ENCODE data around the gene GNRH2.
"Not testable (repeated sequence)": the region's sequence is repeated elsewhere in the genome, so short reads cannot be mapped to it uniquely, and the experiment has no call there.

GNRH2 gene, protein sequence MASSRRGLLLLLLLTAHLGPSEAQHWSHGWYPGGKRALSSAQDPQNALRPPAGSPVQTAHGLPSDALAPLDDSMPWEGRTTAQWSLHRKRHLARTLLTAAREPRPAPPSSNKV

DNA sequence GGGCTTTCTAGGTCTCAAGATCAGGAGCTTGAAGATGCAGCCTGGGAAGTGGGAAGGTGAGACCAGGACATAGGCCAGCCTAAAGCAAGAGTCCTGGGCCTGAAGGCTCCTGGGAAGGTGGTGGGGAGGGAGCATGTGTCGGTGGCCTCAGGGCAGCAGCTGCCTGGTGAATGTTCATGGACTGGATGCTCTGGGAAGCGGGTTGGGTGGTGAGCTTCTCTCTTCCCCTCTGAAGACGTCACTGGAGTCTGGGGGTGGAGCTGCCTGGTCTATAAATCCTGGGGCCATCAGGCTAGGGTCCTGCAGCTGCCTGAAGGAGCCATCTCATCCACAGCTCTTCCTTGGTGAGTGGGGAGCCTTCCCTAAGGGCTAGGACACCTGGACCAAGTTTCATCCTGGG lies at the start of gene GNRH2:
TSS of gene GNRH2 (plus strand) at position 301 of the 400 bp plus-strand sequence. CDS start 793 bp downstream, outside the sequence.
- DNase-seq (ENCODE audit: low read depth, low spot score), result no peak

DNA sequence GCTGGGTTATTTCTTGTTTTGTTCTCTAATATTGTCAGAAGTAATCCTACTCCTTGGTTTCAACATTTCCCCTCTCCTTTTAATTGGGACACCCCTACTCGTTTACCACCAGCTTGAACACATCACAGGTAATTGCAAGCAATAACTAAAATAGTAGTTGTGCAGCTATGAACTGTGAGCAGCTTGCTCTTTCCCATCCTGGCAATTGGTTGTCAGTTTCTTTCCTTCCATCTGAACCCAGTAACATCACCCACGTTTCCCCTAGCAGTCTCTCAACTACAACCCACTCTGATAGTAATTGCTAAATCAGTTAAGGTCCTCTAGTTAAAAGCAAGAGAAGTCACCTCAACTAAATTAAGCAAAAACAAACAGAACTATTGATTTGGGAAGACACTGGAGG lies 47.6 kb upstream of the GNRH2 start:
- no peak for DNase-seq (ENCODE audit: low read depth, low spot score)

DNA sequence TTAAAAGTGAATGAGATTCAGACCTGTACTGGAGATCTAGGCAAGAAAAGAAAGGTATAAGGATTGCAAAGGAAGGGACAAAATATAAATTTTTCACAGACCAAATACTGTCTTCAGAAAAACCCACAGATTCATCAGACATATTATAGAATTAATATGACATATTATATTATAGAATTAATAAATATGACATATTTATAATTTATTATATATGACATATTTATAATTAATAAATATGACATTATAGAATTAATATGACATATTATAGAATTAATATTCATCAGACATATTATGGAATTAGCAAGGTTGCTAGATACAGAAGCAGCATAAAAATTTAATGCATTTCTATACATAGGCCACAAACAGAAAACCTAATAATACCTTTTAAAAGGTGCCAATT lies 44.7 kb upstream of the GNRH2 start:
- DNase-seq (ENCODE audit: low read depth, low spot score), result no peak

DNA sequence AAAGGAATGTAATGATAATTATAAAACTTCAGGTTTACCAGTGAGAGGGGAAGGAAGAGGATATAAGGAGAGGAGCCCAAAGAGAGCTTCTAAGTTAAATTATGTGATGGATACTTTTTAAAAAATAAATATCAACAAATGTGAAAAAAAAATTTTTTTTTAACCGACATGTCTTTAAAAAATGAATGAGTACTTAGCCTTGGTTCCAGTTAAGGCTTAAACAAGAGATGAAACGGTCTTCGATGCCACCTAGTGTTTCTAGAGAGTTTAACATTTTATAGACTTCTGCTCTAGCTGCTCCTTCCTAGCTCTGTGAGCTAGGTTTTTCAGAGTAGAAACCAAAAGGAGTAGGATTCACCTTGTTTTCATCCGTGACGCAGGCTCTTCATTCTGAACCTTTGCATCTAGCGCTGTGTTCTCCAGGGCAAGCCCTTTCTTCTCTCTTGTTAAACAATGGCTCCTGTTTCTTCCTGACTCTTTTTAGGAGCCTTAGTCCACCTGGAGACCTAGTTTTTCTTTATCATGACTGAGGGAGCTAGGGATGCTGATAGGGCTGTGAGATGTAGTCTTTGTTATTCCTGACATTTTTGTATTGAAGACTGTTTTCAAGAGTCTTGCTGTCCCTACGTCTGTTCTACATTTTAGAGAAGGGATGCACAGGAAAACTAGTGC lies 42.4 kb upstream of the GNRH2 start:
- no peak for DNase-seq (ENCODE audit: low read depth, low spot score)

DNA sequence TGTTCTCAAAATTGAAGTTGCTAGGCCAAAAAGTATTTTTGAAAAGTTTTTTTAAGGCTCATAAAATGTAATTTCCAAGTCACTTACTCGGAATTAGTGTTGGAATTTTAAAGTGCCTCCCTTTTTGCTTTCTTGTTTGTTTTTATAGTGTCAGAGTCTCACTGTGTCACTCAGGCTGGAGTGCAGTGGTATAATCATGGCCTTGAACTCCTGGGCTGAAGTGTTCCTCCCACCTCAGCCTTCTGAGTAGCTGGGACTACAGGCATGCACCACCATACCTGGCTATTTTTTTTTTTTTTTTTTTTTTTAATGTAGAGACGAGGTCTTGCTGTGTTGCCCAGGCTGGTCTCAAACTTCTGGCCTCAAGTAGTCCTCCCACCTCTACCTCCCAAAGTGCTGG lies 40.0 kb upstream of the GNRH2 start:
- no peak for DNase-seq (ENCODE audit: low read depth, low spot score)

DNA sequence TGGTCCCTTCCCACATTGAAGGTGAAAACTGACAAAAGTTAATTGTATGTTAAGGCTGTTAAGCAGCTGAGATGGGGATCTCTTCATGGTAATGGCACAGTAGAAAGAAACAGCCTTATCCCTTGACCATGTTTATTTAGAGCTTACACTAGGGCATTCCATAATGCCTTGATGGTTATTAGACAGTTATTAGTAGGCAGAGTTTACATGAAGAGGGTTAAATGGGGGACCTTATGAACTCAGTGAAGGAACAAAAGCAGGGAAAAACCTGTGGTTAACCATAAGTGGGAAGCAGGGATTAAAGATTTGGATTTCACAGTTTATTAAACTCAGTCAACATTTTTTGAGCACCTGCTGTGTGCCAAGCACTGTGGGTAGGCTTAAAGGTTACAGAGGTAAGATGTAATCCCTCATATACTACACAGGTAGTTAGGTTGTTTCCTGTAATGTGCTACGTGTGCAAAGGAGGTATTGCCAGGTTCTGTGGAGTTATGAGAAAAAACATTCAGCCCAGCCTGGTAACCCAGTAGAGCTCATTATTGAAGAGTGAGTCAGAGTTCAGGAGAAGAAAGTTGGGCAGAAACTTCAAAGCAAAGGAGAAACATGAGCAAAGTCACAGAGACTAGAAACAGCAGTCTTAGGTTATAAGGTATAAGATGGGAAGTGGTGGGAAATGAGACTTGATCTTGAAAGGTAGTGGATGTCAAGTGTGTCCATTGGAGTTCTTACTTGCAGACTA lies 32.3 kb upstream of the GNRH2 start:
- DNase-seq (ENCODE audit: low read depth, low spot score), result no peak

DNA sequence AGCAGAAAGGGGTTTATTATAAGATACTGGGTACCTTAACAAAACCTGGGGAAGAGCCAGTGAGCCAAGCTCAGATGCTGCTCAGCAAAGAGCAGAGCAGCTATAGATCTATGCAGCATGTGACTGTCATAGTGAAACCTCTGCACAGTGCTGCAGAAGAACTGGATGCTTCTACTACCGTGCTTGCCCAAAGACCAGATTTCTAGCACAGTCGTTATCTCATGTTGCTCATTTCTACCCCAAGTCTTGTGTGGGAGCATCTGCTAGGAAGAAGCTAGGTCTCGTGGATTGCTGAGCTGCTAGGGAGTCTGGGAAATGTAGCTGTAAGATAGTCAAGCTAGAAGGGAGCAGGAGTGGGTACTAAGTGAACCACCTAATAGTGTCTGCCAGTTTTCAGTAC lies 31.7 kb upstream of the GNRH2 start:
- no peak for DNase-seq (ENCODE audit: low read depth, low spot score)

DNA sequence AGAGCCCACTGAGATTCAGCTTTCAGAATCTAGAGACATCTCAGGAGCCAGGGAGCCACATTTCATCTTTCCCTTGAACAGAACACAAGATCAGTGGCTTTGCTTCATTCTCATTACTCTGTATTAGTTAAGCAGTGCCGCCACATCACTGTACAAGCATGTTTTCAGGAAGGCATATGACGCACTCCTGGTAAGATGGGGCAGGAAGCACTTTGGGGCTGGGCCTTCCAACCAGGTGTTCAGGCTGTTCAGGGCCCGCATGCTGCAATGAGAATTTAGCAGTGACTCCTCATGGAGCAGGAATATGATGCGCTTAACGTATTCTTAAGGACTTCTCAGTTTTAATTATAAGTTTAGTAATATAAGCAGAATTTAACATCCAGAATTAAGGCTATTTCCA lies 29.7 kb upstream of the GNRH2 start:
- no peak for DNase-seq (ENCODE audit: low read depth, low spot score)

DNA sequence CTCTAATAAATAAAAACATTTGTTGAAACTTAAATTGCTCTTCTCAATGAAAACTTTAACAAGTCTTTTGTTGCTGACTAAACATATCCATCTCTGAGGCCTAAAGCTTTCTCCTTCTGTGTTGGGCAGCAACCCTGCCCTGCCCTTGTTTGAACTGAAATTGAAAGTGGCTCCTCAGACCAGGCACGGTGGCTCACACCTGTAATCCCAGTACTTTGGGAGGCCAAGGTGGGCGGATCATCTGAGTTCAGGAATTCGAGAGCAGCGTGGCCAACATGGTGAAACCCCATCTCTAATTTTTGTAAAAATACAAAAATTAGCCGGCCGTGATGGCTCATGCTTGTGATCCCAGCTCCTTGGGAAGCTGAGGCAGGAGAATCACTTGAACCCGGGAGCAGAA lies 29.2 kb upstream of the GNRH2 start:
- DNase-seq (ENCODE audit: low read depth, low spot score), result no peak

DNA sequence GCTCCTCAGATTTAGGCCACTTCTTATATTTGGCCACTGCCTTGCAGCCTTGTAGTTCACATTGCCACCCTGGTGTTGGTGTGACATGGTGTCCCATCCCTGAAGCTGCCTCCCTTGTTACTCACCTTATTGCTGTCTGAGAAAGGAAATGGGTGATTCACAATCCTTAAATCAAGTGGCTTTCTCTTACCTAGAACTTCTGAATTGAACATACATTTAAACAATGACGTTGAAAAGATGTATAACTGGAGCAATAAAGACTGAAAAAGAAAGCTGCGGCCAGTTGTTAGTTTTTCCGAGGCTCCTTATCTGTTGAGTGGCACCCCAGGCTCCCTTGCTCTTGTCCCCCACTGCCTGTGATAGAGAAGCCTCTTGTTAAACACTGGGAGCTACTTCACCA lies 28.8 kb upstream of the GNRH2 start:
- DNase-seq (ENCODE audit: low read depth, low spot score), result no peak

DNA sequence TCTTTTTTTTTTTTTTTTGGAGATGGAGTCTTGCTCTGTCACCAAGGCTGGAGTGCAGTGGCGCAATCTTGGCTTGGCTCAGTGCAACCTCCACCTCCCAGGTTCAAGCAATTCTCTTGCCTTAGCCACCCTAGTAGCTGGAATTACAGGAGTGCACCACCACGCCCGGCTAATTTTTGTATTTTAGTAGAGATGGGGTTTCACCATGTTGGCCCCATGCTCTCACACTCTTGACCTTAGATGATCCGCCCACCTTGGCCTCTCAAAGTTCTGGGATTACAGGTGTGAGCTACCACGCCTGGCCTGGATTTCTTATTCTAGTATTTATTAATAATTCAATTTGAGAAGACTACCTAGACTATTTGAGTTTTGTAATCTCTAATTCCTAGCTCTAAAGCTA lies 28.1 kb upstream of the GNRH2 start:
- not testable (repeated sequence) for DNase-seq (ENCODE audit: low read depth, low spot score)

DNA sequence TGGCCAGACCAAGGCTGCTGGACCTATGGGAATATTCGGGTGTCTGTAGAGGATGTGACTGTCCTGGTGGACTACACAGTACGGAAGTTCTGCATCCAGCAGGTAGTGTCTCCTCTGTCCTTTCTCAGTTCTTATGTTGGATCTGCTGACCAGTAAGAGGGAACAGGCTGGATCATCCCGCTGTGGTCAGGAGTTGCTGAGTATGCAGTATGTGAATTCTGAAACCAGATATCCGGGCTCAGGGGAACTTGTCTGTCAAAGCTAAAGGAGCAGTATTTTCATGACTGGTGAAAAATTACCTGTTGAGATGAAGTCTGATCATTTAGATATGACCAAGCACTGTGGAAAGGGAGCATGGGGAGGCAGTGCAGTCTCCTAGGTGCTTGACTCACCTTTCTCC lies 22.1 kb upstream of the GNRH2 start:
- DNase-seq (ENCODE audit: low read depth, low spot score), result no peak

DNA sequence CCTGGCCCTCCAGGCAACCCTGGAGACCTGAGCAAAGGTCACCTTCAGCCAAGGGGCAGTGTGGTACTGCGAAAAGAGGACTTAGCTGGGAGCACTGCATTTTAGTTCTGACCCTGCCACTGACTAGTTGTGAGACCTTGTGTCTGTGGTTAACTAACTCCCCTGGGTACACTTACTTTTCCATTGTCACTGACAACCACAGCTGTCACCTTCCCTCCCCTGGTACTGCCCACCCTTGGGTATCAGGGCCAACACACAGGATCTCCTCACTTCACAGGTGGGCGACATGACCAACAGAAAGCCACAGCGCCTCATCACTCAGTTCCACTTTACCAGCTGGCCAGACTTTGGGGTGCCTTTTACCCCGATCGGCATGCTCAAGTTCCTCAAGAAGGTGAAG lies 21.6 kb upstream of the GNRH2 start:
- DNase-seq (ENCODE audit: low read depth, low spot score), result no peak

DNA sequence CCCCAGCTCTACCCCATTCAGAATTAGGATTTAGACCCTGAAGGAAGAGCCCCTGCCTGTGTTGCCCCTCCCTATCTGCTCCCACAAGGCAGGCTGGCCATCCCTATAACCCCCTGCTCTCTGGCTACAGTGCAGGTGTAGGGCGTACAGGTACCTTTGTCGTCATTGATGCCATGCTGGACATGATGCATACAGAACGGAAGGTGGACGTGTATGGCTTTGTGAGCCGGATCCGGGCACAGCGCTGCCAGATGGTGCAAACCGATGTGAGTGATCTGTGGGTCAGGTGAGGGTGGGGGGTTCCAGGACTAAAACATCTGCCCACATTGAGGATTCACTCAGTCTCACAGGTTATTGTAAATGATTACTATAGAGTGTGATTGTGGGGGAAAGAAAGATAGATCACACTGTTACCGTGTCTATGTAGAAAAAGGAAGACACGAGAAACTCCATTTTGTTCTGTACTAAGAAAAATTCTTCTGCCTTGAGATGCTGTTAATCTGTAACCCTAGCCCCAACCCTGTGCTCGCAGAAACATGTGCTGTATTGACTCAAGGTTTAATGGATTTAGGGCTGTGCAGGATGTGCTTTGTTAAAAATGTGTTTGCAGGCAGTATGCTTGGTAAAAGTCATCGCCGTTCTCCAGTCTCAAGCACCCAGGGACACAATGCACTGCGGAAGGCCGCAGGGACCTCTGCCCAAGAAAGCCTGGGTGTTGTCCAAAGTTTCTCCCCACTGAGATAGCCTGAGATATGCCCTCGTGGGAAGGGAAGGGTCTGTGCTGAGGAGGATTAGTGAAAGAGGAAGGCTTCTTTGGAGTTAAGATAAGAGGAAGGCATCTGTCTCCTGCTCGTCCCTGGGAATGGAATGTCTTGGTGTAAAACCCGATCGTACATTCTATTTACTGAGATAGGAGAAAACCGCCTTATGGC lies 20.6 kb upstream of the GNRH2 start:
- not testable (repeated sequence) for DNase-seq (ENCODE audit: low read depth, low spot score)

DNA sequence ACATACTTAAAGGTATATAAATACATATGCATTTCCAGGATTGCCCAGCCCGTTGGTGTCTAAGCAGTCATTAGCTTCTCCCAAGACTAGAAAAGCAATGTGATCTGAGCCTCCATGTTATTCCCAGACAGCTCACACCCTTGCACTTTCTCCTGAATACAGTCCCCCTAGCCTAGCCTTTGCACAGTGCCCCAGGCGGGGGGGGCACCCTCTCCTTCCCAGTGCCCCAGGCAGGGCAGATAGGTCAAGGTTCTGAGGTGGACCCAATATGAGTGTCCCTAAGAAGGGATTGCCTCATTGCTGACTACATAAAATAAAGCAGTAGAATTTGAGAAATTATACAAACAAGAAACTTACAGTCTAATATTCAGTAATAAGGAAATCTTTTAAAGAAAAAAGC lies 15.4 kb upstream of the GNRH2 start:
- no peak for DNase-seq (ENCODE audit: low read depth, low spot score)

DNA sequence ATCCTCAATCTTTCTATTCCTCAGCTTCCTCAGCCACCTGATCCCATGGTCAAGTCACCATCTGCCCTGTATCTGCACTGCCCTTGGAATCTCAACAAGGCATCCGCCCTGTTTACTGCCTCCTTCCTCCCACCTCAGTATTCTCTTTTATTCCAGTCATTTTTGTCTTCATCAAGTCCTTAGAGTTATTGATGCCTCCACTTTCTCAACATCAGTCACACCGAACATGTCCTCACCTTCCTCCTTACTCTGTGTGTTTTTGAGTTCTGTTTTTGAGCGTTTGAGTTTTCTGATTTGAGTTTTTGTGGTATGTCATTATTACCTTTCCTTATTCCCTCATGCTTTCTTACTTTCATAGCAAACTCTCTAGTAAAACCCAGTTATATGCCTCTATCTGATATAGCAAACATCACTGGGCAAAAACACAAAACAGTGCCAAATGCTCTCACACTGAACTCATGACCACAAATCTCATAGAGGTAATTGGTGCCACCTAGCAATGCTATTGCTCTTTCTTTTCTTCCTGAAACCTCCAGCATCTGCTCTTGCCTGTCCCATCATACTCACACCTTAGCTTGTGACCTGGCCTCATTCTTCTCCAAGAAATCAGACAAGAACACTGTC lies 11.8 kb upstream of the GNRH2 start:
- DNase-seq (ENCODE audit: low read depth, low spot score), result no peak

DNA sequence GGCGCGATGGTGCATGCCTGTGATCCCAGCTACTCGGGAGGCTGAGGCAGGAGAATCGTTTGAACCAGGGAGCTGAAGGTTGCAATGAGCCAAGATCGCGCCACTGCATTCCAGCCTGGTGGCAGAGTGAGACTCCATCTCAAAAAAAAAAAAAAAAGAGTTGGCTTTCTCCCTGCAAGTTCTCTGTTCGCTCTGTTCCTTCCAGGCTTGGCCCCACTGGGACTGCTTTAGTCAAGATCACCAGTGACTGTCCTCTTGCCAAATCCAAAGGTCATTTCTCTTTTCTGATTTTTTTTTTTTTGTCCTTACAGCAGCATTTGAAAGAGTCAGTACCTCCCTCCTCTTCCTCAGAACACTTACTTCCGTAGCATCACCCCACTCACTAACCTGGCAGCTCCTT lies 10.8 kb upstream of the GNRH2 start:
- DNase-seq (ENCODE audit: low read depth, low spot score), result no peak

DNA sequence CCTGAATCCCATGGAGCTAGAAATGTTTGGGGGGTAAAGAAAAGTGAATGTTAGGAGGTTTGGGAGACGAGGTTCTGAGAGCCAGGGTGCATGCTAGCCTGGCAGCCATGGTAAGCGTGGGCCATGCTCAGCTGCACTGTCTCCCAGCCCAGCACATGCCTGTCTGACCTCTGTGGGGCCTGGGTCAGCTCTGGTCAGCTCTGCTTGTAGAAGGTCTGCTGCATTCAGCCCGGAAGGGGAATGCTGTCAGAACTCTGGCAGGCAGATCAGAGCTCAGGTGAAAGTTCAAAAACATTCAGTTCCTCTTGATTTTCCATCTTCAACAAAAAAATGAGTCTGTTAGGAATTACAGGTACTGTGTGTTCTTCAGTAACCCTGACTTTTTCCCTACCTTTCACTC lies 5.8 kb upstream of the GNRH2 start:
- no peak for DNase-seq (ENCODE audit: low read depth, low spot score)

DNA sequence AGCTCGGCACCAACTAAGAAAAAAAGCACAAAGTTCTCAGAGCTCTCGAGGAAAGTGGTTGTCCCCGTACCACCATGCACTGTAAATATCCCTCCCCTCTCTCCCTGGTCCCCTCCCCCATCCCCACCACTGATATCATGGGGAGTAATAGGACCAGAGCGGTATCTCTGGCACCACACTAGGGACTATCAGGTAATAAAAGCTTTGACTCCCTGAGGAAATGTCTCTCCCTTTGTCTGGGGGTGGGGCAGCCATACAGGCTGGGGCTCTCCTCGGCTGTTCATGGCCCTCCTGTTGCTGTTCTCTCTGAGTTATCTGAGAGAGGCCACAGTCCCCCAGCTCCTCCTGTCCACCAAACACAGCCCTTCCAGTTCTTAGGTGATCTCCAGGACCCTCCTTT lies 5.0 kb upstream of the GNRH2 start:
- DNase-seq (ENCODE audit: low read depth, low spot score), result no peak

DNA sequence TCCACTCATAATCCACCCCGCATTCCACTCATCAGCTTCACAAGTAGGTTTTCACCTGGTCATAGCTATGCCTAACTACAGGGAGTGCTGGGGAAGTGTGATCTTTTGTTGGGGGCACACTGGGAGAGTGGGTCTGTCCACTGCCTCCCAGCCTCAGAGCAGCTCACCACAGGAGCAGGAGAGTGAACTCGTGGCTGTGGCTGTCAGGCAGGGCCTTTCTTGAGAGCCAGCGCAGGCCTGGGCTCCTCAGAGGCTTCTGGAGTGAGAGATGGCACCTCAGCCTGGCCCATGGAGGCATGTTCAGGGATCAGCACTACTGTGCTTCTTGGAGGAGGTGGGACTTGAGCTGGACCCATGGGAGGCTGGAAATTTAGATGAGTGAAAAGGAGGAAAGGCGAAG lies 4.0 kb upstream of the GNRH2 start:
- no peak for DNase-seq (ENCODE audit: low read depth, low spot score)

DNA sequence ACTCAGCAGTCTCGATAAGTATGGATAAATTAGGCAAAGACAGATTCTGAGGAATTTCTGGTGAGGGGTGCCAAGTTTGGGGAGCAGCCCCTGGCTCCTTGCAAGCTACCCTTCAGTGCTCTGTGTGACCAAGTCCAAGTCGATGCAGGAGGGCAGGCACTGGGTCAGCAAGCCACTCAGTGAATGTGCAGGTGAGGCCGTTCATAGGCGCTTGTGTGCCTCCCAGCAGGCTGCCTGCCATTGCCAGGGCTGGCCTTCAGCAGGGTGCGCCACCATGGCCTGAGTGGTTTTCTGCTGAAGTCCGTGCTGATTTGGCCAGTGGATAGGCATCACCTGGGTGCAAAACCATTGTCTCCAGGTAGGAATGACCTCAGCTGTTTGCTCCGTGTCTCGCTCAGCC lies 3.3 kb upstream of the GNRH2 start:
- no peak for DNase-seq (ENCODE audit: low read depth, low spot score)
